ENCODE measurements around the gene MOCS3.

DNA sequence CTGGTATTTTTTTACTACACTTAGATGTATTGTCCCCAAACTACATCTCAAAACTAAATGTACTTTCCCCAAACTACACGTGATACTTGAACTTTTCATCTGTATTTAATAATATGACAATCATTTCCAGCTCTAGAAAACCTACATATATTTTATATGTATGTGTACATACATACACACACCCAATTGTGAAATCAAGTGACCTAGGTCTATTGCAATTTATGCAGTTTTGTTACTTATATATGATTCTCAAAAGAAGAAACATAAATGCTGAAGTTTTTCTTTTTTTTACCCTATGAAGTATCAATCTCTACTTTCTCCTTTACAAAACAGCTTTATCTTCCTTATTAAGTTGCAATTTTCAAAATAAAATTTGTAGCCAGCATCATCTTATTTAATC is 32.1 kb upstream of the MOCS3 start:
- TF ChIP-seq SMAD3 (CRISPR knock-in tag; IDR thresholded peaks at IDR 0.05; ENCODE audit: borderline replicate concordance) (no peak), NR1H2 (CRISPR knock-in tag; IDR thresholded peaks at IDR 0.05) (no peak), ZNF121 (CRISPR knock-in tag; IDR thresholded peaks at IDR 0.05) (no peak), NFYB (CRISPR knock-in tag; conservative IDR thresholded peaks at IDR 0.05; ENCODE audit: low read depth) (no peak), RORB (CRISPR knock-in tag; IDR thresholded peaks at IDR 0.05) (no peak)
- TF ChIP-seq, protein P1, sequence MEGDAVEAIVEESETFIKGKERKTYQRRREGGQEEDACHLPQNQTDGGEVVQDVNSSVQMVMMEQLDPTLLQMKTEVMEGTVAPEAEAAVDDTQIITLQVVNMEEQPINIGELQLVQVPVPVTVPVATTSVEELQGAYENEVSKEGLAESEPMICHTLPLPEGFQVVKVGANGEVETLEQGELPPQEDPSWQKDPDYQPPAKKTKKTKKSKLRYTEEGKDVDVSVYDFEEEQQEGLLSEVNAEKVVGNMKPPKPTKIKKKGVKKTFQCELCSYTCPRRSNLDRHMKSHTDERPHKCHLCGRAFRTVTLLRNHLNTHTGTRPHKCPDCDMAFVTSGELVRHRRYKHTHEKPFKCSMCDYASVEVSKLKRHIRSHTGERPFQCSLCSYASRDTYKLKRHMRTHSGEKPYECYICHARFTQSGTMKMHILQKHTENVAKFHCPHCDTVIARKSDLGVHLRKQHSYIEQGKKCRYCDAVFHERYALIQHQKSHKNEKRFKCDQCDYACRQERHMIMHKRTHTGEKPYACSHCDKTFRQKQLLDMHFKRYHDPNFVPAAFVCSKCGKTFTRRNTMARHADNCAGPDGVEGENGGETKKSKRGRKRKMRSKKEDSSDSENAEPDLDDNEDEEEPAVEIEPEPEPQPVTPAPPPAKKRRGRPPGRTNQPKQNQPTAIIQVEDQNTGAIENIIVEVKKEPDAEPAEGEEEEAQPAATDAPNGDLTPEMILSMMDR (IDR thresholded peaks at IDR 0.05): no peak
- TF ChIP-seq, protein P2, sequence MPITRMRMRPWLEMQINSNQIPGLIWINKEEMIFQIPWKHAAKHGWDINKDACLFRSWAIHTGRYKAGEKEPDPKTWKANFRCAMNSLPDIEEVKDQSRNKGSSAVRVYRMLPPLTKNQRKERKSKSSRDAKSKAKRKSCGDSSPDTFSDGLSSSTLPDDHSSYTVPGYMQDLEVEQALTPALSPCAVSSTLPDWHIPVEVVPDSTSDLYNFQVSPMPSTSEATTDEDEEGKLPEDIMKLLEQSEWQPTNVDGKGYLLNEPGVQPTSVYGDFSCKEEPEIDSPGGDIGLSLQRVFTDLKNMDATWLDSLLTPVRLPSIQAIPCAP (CRISPR knock-in tag; IDR thresholded peaks at IDR 0.05): no peak
- TF ChIP-seq, protein P3, sequence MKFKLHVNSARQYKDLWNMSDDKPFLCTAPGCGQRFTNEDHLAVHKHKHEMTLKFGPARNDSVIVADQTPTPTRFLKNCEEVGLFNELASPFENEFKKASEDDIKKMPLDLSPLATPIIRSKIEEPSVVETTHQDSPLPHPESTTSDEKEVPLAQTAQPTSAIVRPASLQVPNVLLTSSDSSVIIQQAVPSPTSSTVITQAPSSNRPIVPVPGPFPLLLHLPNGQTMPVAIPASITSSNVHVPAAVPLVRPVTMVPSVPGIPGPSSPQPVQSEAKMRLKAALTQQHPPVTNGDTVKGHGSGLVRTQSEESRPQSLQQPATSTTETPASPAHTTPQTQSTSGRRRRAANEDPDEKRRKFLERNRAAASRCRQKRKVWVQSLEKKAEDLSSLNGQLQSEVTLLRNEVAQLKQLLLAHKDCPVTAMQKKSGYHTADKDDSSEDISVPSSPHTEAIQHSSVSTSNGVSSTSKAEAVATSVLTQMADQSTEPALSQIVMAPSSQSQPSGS (CRISPR knock-in tag; IDR thresholded peaks at IDR 0.05; ENCODE audit: borderline replicate concordance, low read depth): no peak
- TF ChIP-seq, protein P4, sequence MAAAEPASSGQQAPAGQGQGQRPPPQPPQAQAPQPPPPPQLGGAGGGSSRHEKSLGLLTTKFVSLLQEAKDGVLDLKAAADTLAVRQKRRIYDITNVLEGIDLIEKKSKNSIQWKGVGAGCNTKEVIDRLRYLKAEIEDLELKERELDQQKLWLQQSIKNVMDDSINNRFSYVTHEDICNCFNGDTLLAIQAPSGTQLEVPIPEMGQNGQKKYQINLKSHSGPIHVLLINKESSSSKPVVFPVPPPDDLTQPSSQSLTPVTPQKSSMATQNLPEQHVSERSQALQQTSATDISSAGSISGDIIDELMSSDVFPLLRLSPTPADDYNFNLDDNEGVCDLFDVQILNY (CRISPR knock-in tag; IDR thresholded peaks at IDR 0.05): no peak

Data from WTC11 (cell line).